Natural killer cell (primary cell): ENCODE data around the gene RNF145. TPM values are rescaled to one million over a fixed set of nuclear protein-coding genes. Genes with fewer than 3 reads are reported as not detected.

Source experiments
- ATAC-seq, 3 donors: fragments of 150-1000 bp in 2 of 3; fragments of 200-7000 bp in 1 of 3; cut with Tn5 transposase; 1 replicate in 1 of 3; 2 replicates in 2 of 3; pipeline ENCODE4 v1.10.0; 2021; ENCODE audit warnings: mild to moderate bottlenecking in 2 of 3, moderate library complexity in 2 of 3
- DNase-seq, 2 donors: peaks; one replicate each; pipeline versions ENCODE4 v3.0.0 to v3.0.0-alpha.2; 2013 to 2021; ENCODE audit warnings: mixed read lengths in 1 of 2
- H3K27ac ChIP-seq: one replicate; pipeline ENCODE4 v1.5.1; 2013; ENCODE audit warnings: mild to moderate bottlenecking, low read length
- H3K27me3 ChIP-seq: one replicate; pipeline ENCODE4 v1.6.1; 2013; ENCODE audit warnings: low read length; ENCODE audit not compliant: control insufficient read depth, insufficient read depth
- H3K36me3 ChIP-seq: one replicate; pipeline ENCODE4 v1.6.1; 2013; ENCODE audit warnings: low read length; ENCODE audit not compliant: control insufficient read depth, insufficient read depth
- H3K4me1 ChIP-seq: one replicate; pipeline ENCODE4 v1.6.1; 2013; ENCODE audit warnings: low read length; ENCODE audit not compliant: control insufficient read depth, insufficient read depth
- H3K4me3 ChIP-seq: one replicate; pipeline ENCODE4 v1.5.1; 2013; ENCODE audit warnings: low read length
- H3K9me3 ChIP-seq: one replicate; pipeline ENCODE4 v1.6.1; 2013; ENCODE audit warnings: low read length; ENCODE audit not compliant: control insufficient read depth, insufficient read depth
- H3K27ac Mint-ChIP-seq, 2 donors: one replicate each; pipeline ENCODE4 v1.8.0; 2022; ENCODE audit warnings: mild to moderate bottlenecking in 2 of 2, mixed read lengths in 2 of 2, moderate library complexity in 1 of 2
- H3K27me3 Mint-ChIP-seq, 2 donors: one replicate each; pipeline ENCODE4 v1.8.0; 2022; ENCODE audit warnings: low read depth in 2 of 2, mixed read lengths in 2 of 2
- H3K36me3 Mint-ChIP-seq: one replicate; pipeline ENCODE4 v1.8.0; 2022; ENCODE audit warnings: mixed read lengths
- H3K4me1 Mint-ChIP-seq, 2 donors: one replicate each; pipeline ENCODE4 v1.8.0; 2022; ENCODE audit warnings: mixed read lengths in 2 of 2
- H3K4me3 Mint-ChIP-seq: one replicate; pipeline ENCODE4 v1.8.0; 2022; ENCODE audit warnings: mild to moderate bottlenecking, moderate library complexity, mixed read lengths
- H3K9me3 Mint-ChIP-seq, 2 donors: one replicate each; pipeline ENCODE4 v1.8.0; 2022; ENCODE audit warnings: mixed read lengths in 2 of 2
- WGBS: methylation state at CpG from one replicate; pipeline ENCODE4 v1.1.7; 2013; ENCODE audit warnings: missing lambda C conversion rate; ENCODE audit not compliant: insufficient coverage; 5-methylcytosine and 5-hydroxymethylcytosine counted together
- intact Hi-C: fragments of 100-400 bp; cut with micrococcal nuclease; formaldehyde crosslinking; loops from one replicate; pipeline ENCODE4 v1.14.2; 2022
- total RNA-seq, 4 donors: library from RNA; stranded (reverse); fragments of 120-200 nt in 1 of 4; gene quantifications; one replicate each; pipeline versions ENCODE4 v1.2.3 to v1.2.4, GENCODE V29; 2013 to 2022
- TF ChIP-seq, protein P1 (sequence below): fragments of 200-600 bp; IDR thresholded peaks from one replicate; pipeline ENCODE4 v1.8.0; 2022; ENCODE audit warnings: antibody characterized with exemption

Gene RNF145
- total RNA-seq, 3 donors from 2014 or later (not counting 1 experiment from before 2014, with no cell fraction given) = 29.8 to 40.4 (median 38.4) TPM

DNA sequence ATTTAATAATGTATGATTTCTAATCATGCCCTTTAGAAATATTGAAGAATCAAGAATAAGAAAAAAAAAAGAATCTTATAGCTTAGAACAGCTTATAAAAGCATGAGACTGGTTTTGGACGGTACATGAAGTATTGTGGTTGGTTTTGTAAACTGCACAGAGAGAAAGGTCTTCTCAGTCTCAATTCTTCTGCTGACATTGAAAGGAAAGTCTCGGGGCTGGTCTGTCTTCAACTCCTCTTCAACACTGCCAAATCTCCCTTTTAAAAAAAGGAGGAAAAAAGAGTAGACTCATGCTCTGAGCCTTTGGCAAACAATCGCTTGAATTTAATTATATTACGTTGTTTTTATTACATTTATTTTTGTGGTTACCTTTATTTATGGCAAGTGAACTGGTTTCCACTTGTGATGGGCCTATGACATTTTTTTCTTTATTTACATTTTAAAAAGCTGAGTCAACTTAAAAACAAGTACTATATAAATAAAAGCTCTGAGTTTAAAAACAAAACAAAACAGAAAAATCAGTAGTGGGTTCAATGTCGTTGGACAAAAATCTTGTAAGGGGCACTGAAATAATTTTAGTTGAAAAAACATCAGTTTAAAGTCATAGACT is 76.8 kb downstream of the RNF145 start:
- DNase-seq = no peak
- TF ChIP-seq, protein P1, sequence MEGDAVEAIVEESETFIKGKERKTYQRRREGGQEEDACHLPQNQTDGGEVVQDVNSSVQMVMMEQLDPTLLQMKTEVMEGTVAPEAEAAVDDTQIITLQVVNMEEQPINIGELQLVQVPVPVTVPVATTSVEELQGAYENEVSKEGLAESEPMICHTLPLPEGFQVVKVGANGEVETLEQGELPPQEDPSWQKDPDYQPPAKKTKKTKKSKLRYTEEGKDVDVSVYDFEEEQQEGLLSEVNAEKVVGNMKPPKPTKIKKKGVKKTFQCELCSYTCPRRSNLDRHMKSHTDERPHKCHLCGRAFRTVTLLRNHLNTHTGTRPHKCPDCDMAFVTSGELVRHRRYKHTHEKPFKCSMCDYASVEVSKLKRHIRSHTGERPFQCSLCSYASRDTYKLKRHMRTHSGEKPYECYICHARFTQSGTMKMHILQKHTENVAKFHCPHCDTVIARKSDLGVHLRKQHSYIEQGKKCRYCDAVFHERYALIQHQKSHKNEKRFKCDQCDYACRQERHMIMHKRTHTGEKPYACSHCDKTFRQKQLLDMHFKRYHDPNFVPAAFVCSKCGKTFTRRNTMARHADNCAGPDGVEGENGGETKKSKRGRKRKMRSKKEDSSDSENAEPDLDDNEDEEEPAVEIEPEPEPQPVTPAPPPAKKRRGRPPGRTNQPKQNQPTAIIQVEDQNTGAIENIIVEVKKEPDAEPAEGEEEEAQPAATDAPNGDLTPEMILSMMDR = no peak
- intact Hi-C loops = loop anchor here (1.0 to 5.0 kb wide), 3 partner anchors 437 to 1058 kb away; no protein-coding TSS in a partner anchor
- Histone ChIP-seq H3K36me3 (no peaks in the 10 kb centered on the region), H3K27me3 (no peaks in the 10 kb centered on the region), H3K4me1 (no peaks in the 10 kb centered on the region), H3K4me3 (no peak overlapping the region), H3K9me3 (no peaks in the 10 kb centered on the region), H3K27ac (no peak overlapping the region)
- Mint-ChIP-seq H3K27ac (no peak overlapping the region), H3K27me3 (peaks cover 11 to 54% of the 10 kb centered on the region in 2 donors), H3K9me3 (no peaks in the 10 kb centered on the region), H3K4me3 (no peak overlapping the region), H3K36me3 (no peaks in the 10 kb centered on the region), H3K4me1 (no peaks in the 10 kb centered on the region)
- ATAC-seq = no peak
- 84% methylated on average over 3 of the region's 5 CpGs for WGBS

DNA sequence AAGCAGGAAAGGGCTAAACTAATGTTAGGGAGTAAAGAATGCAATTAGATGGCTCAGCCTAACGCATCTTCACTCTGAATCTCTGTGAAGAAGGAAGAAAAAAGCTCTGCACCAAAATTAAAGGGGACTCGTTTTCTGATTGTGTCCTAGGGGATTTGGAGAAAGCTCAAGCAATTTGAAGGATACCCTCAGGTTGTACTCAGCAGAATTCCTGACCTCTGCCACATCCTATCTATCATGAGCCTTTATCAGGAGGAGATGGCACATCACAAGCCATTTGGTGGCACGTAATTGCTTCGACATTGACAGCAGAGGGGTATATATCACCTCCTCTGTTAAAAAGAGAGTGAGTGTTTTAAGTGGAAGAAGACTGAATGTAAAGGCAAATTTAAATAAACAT is 77.4 kb downstream of the RNF145 start:
- Mint-ChIP-seq H3K27me3 (peaks cover 12 to 55% of the 10 kb centered on the region in 2 donors), H3K4me3 (no peak overlapping the region), H3K9me3 (no peaks in the 10 kb centered on the region), H3K36me3 (no peaks in the 10 kb centered on the region), H3K27ac (no peak overlapping the region), H3K4me1 (no peaks in the 10 kb centered on the region)
- Histone ChIP-seq H3K9me3 (no peaks in the 10 kb centered on the region), H3K36me3 (no peaks in the 10 kb centered on the region), H3K4me3 (no peak overlapping the region), H3K4me1 (no peaks in the 10 kb centered on the region), H3K27ac (no peak overlapping the region), H3K27me3 (no peaks in the 10 kb centered on the region)
- DNase-seq = no peak
- TF ChIP-seq, protein P1 = no peak
- intact Hi-C loops = loop anchor here (2.0 to 5.0 kb wide), 2 partner anchors 960 to 1057 kb away; no protein-coding TSS in a partner anchor
- ATAC-seq = no peak
- WGBS = 83% methylated on average over 3 of the region's 4 CpGs

DNA sequence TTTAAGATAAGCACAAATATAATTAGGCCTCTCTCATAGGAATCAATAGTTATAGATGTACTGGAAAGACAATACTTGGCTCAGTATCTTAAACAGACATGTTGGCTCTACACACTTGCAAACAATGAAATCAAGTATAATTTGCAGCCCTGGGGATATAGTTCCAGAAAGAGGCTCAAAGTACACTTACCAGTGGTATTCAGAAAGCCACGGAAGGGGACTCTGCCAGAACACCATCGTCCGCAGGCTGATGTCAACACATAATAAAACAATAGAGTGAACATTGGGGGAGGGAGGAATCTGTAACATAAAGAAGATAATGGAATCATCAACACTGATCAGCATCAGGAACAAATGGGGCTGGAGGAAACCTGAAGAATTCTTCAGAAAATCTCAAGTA is 78.5 kb downstream of the RNF145 start:
- Mint-ChIP-seq H3K9me3 (no peaks in the 10 kb centered on the region), H3K27me3 (peaks cover 18 to 65% of the 10 kb centered on the region in 2 donors), H3K36me3 (peaks cover 2% of the 10 kb centered on the region), H3K27ac (no peak overlapping the region), H3K4me1 (no peaks in the 10 kb centered on the region), H3K4me3 (no peak overlapping the region)
- Histone ChIP-seq H3K4me1 (no peaks in the 10 kb centered on the region), H3K27ac (no peak overlapping the region), H3K9me3 (no peaks in the 10 kb centered on the region), H3K27me3 (no peaks in the 10 kb centered on the region), H3K4me3 (no peak overlapping the region), H3K36me3 (no peaks in the 10 kb centered on the region)
- DNase-seq (no peak), ATAC-seq (no peak)
- TF ChIP-seq, protein P1 = no peak
- WGBS = 88% methylated on average over 3 of the region's 3 CpGs
- intact Hi-C loops = loop anchor here (5.0 kb wide), 1 partner anchor 959 kb away; no protein-coding TSS in a partner anchor
